ENCODE measurements around the gene SNX22. TPM values are rescaled to one million over a fixed set of nuclear protein-coding genes. Genes with fewer than 3 reads are reported as not detected.

The SNX22 gene
- total and polyA plus RNA-seq, 9 of the 15 experiments (the other 6 are each of a cell fraction or from before 2014, with no cell fraction given): 0.91 to 3.0 (median 2.0) TPM

DNA sequence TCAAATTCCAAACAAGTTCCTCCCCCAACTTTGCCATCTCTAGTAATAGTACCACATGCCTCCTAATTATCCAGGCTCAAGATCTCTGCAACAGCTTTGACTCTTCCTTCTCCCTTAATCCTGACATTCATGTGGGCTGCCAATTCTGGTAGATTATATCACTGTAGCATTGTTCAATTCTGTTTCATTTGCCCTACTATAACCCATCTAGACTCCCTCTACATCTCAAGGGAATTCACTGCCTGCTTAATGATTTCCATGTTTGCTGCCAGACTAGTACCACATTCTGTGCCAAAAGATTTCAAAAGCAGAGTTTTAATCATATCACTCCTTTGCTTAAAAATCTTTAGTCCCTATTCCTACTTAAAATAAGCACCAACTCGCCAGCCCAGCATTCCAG lies 45.9 kb downstream of the SNX22 start:
- in situ Hi-C loops (cut with MboI): no loop called here
- intact Hi-C loops (cut with micrococcal nuclease): no loop called here
- ATAC-seq (no peak), DNase-seq (ENCODE audit: extremely low read depth in 1 of 4, low spot score in 3 of 4) (no peak), FAIRE-seq (no peak)
- ChIA-PET POLR2A (interaction anchor here (0.7 to 1.4 kb wide), 5 partner anchors 7 to 34 kb away, joined by 3 to 4 read pairs (median 3); partner anchors contain the start of gene PPIB), CTCF (ENCODE audit: low intra/inter-chr PET ratio) (no interaction called here)
- BruUV-seq (replicated peaks): no TSS peak
- no peaks in the 10 kb centered on the region for H3K27me3 ChIP-seq (ENCODE audit: control insufficient read depth in 2 of 2, insufficient read depth in 2 of 2, low read length in 2 of 2)
- TF ChIP-seq SMARCE1 (IDR thresholded peaks at IDR 0.05) (no peak), SMARCC2 (IDR thresholded peaks at IDR 0.05; ENCODE audit: low read depth) (no peak), GTF2A2 (tag; IDR thresholded peaks at IDR 0.05) (no peak), NUFIP1 (IDR thresholded peaks at IDR 0.05; ENCODE audit: partially characterized antibody) (no peak), ZNF830 (CRISPR knock-in tag; IDR thresholded peaks at IDR 0.05) (no peak), RFX5 (IDR thresholded peaks at IDR 0.05; ENCODE audit: low read depth, low read length) (no peak), ZNF77 (CRISPR knock-in tag; IDR thresholded peaks at IDR 0.05) (no peak)
- TF ChIP-seq, protein P1, sequence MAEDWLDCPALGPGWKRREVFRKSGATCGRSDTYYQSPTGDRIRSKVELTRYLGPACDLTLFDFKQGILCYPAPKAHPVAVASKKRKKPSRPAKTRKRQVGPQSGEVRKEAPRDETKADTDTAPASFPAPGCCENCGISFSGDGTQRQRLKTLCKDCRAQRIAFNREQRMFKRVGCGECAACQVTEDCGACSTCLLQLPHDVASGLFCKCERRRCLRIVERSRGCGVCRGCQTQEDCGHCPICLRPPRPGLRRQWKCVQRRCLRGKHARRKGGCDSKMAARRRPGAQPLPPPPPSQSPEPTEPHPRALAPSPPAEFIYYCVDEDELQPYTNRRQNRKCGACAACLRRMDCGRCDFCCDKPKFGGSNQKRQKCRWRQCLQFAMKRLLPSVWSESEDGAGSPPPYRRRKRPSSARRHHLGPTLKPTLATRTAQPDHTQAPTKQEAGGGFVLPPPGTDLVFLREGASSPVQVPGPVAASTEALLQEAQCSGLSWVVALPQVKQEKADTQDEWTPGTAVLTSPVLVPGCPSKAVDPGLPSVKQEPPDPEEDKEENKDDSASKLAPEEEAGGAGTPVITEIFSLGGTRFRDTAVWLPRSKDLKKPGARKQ (CRISPR knock-in tag; IDR thresholded peaks at IDR 0.05): no peak
- H3K4me2 ChIP-seq (ENCODE audit: insufficient read depth, low read length): no peak overlapping the region
- H3K4me1 ChIP-seq (replicated peaks in 1 of 2; ENCODE audit: control insufficient read depth in 2 of 2, insufficient read depth in 2 of 2, low read length in 2 of 2): peaks cover 8 to 10% of the 10 kb centered on the region in 2 experiments; a peak in 4 of 5 replicates
- H3K27ac ChIP-seq (ENCODE audit: extremely low read depth, low read depth, low read length): no peak overlapping the region
- no peaks in the 10 kb centered on the region for H3K79me2 ChIP-seq (ENCODE audit: control insufficient read depth, insufficient read depth, low read length)
- H3K9me1 ChIP-seq (ENCODE audit: control insufficient read depth, insufficient read depth, low read length): no peaks in the 10 kb centered on the region
- no peak overlapping the region for H3K4me3 ChIP-seq
- H3K9me3 ChIP-seq (replicated peaks; ENCODE audit: control insufficient read depth, insufficient read depth, low read depth, low read length): no peaks in the 10 kb centered on the region; the same call in 1 of the 2 replicates
- no peak overlapping the region for H2AFZ ChIP-seq (ENCODE audit: low read depth, low read length)
- H4K20me1 ChIP-seq (replicated peaks; ENCODE audit: control insufficient read depth, insufficient read depth, low read length): no peaks in the 10 kb centered on the region; the same call in 1 of the 2 replicates
- peaks cover 15% of the 10 kb centered on the region for H3K36me3 ChIP-seq (ENCODE audit: control insufficient read depth, insufficient read depth, low read length)
- no peak overlapping the region for H3K9ac ChIP-seq (ENCODE audit: insufficient read depth in 1 of 2, low read depth in 2 of 2, low read length in 2 of 2)
- WGBS (ENCODE audit: insufficient coverage, low coverage, missing lambda C conversion rate): 71% methylated on average over 1 of the region's 1 CpG

All from K562 (cell line).